B cell (primary cell): ENCODE data around the gene QSOX1. TPM values are rescaled to one million over a fixed set of nuclear protein-coding genes. Genes with fewer than 3 reads are reported as not detected.

Experiments used
- ATAC-seq: fragments of 200-7000 bp; cut with Tn5 transposase; one replicate; pipeline ENCODE4 v1.10.0; 2021; ENCODE audit warnings: low read depth, mild to moderate bottlenecking, moderate number of reproducible peaks, moderate library complexity
- CTCF ChIA-PET: fragments of 350-600 bp; sonication (Branson Sonifier 250); formaldehyde crosslinking; loops from one replicate; lab custom pipeline; 2021; ENCODE audit warnings: antibody characterized with exemption, inconsistent platforms; lab: Charles Lee
- POLR2A ChIA-PET: fragments of 350-600 bp; sonication (Branson Sonifier 250); formaldehyde crosslinking; loops from one replicate; lab custom pipeline; 2021; ENCODE audit warnings: antibody characterized with exemption; lab: Charles Lee
- DNase-seq: peaks from one replicate; pipeline ENCODE4 v3.0.0; 2013
- H2AFZ ChIP-seq: 2 replicates; pipeline ENCODE4 v1.6.1; 2012; ENCODE audit warnings: mild to moderate bottlenecking, low read depth, low read length; ENCODE audit not compliant: insufficient read depth, poor library complexity, severe bottlenecking
- H3K27ac ChIP-seq, 2 donors: 1 replicate in 1 of 2; 2 replicates in 1 of 2; pipeline ENCODE4 v1.5.1; 2012 to 2013; ENCODE audit warnings: low read length in 2 of 2, mild to moderate bottlenecking in 2 of 2, moderate library complexity in 1 of 2
- H3K27me3 ChIP-seq, 4 experiments: fragments of 200-600 bp in 1 of 4; sonication (generic) in 1 of 4; replicated peaks in 1 of 4; 1 replicate in 2 of 4; 2 replicates in 2 of 4; pipeline versions ENCODE4 v1.6.1 to v1.7.0; 2013 to 2016; ENCODE audit warnings: low read length in 3 of 4, mild to moderate bottlenecking in 2 of 4, mixed read lengths in 1 of 4, moderate library complexity in 1 of 4; ENCODE audit not compliant: insufficient read depth in 4 of 4, control insufficient read depth in 3 of 4; ENCODE audit errors: control extremely low read depth in 1 of 4
- H3K36me3 ChIP-seq, 2 experiments: replicated peaks in 1 of 2; 1 replicate in 1 of 2; 2 replicates in 1 of 2; pipeline versions ENCODE4 v1.6.1 to v1.7.1; 2013; ENCODE audit warnings: low read length in 1 of 2; ENCODE audit not compliant: insufficient read depth in 2 of 2, control insufficient read depth in 1 of 2; ENCODE audit errors: control extremely low read depth in 1 of 2, extremely low read depth in 1 of 2
- H3K4me1 ChIP-seq, 2 donors: fragments of 200-600 bp in 1 of 2; sonication (generic) in 1 of 2; 1 replicate in 1 of 2; 2 replicates in 1 of 2; pipeline versions ENCODE4 v1.5.1 to v1.6.1; 2013 to 2017; ENCODE audit warnings: low read length in 2 of 2; ENCODE audit not compliant: control insufficient read depth in 2 of 2, insufficient read depth in 2 of 2
- H3K4me2 ChIP-seq: replicated peaks from 2 replicates; pipeline ENCODE3; 2012; ENCODE audit warnings: mild to moderate bottlenecking, low read depth, low read length; ENCODE audit not compliant: poor library complexity, severe bottlenecking
- H3K4me3 ChIP-seq, 5 experiments: fragments of 200-600 bp in 1 of 5; sonication (generic) in 1 of 5; 1 replicate in 3 of 5; 2 replicates in 2 of 5; pipeline versions ENCODE4 v1.5.1 to v1.7.0; 2011 to 2016; ENCODE audit warnings: low read length in 4 of 5, mild to moderate bottlenecking in 4 of 5, low read depth in 2 of 5, control low read depth in 1 of 5, moderate library complexity in 1 of 5; ENCODE audit not compliant: insufficient read depth in 1 of 5; ENCODE audit errors: control extremely low read depth in 1 of 5, extremely low read depth in 1 of 5
- H3K79me2 ChIP-seq: fragments of 200-600 bp; sonication (generic); one replicate; pipeline ENCODE4 v1.6.0; 2016; ENCODE audit warnings: low read length; ENCODE audit not compliant: control insufficient read depth, insufficient read depth
- H3K9ac ChIP-seq: fragments of 200-600 bp; sonication (generic); 2 replicates; pipeline ENCODE4 v1.6.1; 2017; ENCODE audit warnings: mild to moderate bottlenecking, low read length, moderate library complexity
- H3K9me3 ChIP-seq, 3 donors: one replicate each; pipeline versions ENCODE4 v1.6.1 to v1.7.1; 2013; ENCODE audit warnings: low read length in 2 of 3; ENCODE audit not compliant: control insufficient read depth in 2 of 3, insufficient read depth in 1 of 3; ENCODE audit errors: control extremely low read depth in 1 of 3
- H4K20me1 ChIP-seq: 2 replicates; pipeline ENCODE4 v1.6.0; 2012; ENCODE audit warnings: mild to moderate bottlenecking, low read length; ENCODE audit not compliant: insufficient read depth, control insufficient read depth, poor library complexity, severe bottlenecking
- H3K27ac Mint-ChIP-seq: one replicate; pipeline ENCODE4 v1.8.0; 2021; ENCODE audit warnings: mixed read lengths
- H3K27me3 Mint-ChIP-seq: one replicate; pipeline ENCODE4 v1.8.0; 2021; ENCODE audit warnings: mixed read lengths
- H3K4me1 Mint-ChIP-seq: one replicate; pipeline ENCODE4 v1.8.0; 2021; ENCODE audit warnings: mixed read lengths
- H3K4me3 Mint-ChIP-seq: one replicate; pipeline ENCODE4 v1.8.0; 2021; ENCODE audit warnings: mixed read lengths
- H3K9me3 Mint-ChIP-seq: one replicate; pipeline ENCODE4 v1.8.0; 2022; ENCODE audit warnings: mixed read lengths; ENCODE audit not compliant: insufficient read depth
- CTCF ChIP-seq: fragments of 200-600 bp; IDR thresholded peaks from one replicate; pipeline ENCODE4 v1.8.0; 2022; ENCODE audit warnings: antibody characterized with exemption, mild to moderate bottlenecking
- EZH2 ChIP-seq: IDR thresholded peaks from 2 replicates; pipeline ENCODE4 v1.6.1; 2012; ENCODE audit warnings: borderline replicate concordance, low read depth, mild to moderate bottlenecking, moderate library complexity, low read length; ENCODE audit not compliant: insufficient read depth, poor library complexity, severe bottlenecking
- WGBS: methylation state at CpG from one replicate; pipeline ENCODE4 v1.1.5; 2013; ENCODE audit warnings: missing lambda C conversion rate; ENCODE audit not compliant: insufficient coverage; 5-methylcytosine and 5-hydroxymethylcytosine counted together
- intact Hi-C: fragments of 100-400 bp; cut with micrococcal nuclease; formaldehyde crosslinking; loops from one replicate; pipeline ENCODE4 v1.10.0; 2022
- polyA plus RNA-seq: library from polyadenylated mRNA; depleted of rRNA; stranded (reverse); fragments of >200 nt; gene quantifications from 2 replicates; pipeline ENCODE4 v1.2.3, GENCODE V29; 2012
- total RNA-seq, 2 donors: library from RNA; stranded (reverse); fragments of 120-200 nt in 1 of 2; gene quantifications; 1 replicate in 1 of 2; 2 replicates in 1 of 2; pipeline versions ENCODE4 v1.2.3 to v1.2.4, GENCODE V29; 2013 to 2022

QSOX1 gene
- total and polyA plus RNA-seq, 2 donors (not counting 1 experiment from before 2014, with no cell fraction given) = 11.4 to 20.6 TPM

GRCh38 chr1:180204231-180204630, 49.6 kb downstream of the QSOX1 start:
- Mint-ChIP-seq H3K4me1 (no peaks in the 10 kb centered on the region), H3K4me3 (no peak overlapping the region), H3K9me3 (no peaks in the 10 kb centered on the region), H3K27me3 (no peaks in the 10 kb centered on the region), H3K27ac (no peak overlapping the region)
- DNase-seq (no peak), ATAC-seq (no peak)
- ChIA-PET POLR2A (no interaction called here), CTCF (no interaction called here)
- no peaks in the 10 kb centered on the region for H3K27me3 ChIP-seq
- intact Hi-C loops = no loop called here
- no peak overlapping the region for H3K4me3 ChIP-seq
- WGBS = 100% methylated on average over 5 of the region's 6 CpGs
- no peaks in the 10 kb centered on the region for H3K79me2 ChIP-seq
- H3K9ac ChIP-seq = no peak overlapping the region
- H3K9me3 ChIP-seq = no peaks in the 10 kb centered on the region
- no peak overlapping the region for H2AFZ ChIP-seq
- no peak overlapping the region for H3K27ac ChIP-seq
- H3K4me1 ChIP-seq = no peaks in the 10 kb centered on the region
- no peaks in the 10 kb centered on the region for H4K20me1 ChIP-seq
- H3K4me2 ChIP-seq = no peak overlapping the region
- TF ChIP-seq CTCF (no peak), EZH2 (no peak)
- no peaks in the 10 kb centered on the region for H3K36me3 ChIP-seq

GRCh38 chr1:180206581-180206980, 51.9 kb downstream of the QSOX1 start:
- no peaks in the 10 kb centered on the region for H3K9me3 ChIP-seq
- DNase-seq (no peak), ATAC-seq (no peak)
- ChIA-PET POLR2A (no interaction called here), CTCF (no interaction called here)
- H3K4me3 Mint-ChIP-seq = no peak overlapping the region
- H3K27ac Mint-ChIP-seq = no peak overlapping the region
- H3K79me2 ChIP-seq = no peaks in the 10 kb centered on the region
- intact Hi-C loops = no loop called here
- H3K27ac ChIP-seq = no peak overlapping the region
- no peaks in the 10 kb centered on the region for H3K4me1 Mint-ChIP-seq
- H3K4me2 ChIP-seq = no peak overlapping the region
- no peak overlapping the region for H2AFZ ChIP-seq
- peaks cover under 1% of the 10 kb centered on the region for H3K27me3 Mint-ChIP-seq
- no peaks in the 10 kb centered on the region for H3K36me3 ChIP-seq
- H3K9me3 Mint-ChIP-seq = no peaks in the 10 kb centered on the region
- no peak overlapping the region for H3K9ac ChIP-seq
- H4K20me1 ChIP-seq = no peaks in the 10 kb centered on the region
- no peak overlapping the region for H3K4me3 ChIP-seq
- 100% methylated on average over 2 of the region's 3 CpGs for WGBS
- no peaks in the 10 kb centered on the region for H3K27me3 ChIP-seq
- H3K4me1 ChIP-seq = no peaks in the 10 kb centered on the region
- TF ChIP-seq EZH2 (no peak), CTCF (no peak)
